Measurements from ENCODE around the gene STK16.

STK16 gene

DNA sequence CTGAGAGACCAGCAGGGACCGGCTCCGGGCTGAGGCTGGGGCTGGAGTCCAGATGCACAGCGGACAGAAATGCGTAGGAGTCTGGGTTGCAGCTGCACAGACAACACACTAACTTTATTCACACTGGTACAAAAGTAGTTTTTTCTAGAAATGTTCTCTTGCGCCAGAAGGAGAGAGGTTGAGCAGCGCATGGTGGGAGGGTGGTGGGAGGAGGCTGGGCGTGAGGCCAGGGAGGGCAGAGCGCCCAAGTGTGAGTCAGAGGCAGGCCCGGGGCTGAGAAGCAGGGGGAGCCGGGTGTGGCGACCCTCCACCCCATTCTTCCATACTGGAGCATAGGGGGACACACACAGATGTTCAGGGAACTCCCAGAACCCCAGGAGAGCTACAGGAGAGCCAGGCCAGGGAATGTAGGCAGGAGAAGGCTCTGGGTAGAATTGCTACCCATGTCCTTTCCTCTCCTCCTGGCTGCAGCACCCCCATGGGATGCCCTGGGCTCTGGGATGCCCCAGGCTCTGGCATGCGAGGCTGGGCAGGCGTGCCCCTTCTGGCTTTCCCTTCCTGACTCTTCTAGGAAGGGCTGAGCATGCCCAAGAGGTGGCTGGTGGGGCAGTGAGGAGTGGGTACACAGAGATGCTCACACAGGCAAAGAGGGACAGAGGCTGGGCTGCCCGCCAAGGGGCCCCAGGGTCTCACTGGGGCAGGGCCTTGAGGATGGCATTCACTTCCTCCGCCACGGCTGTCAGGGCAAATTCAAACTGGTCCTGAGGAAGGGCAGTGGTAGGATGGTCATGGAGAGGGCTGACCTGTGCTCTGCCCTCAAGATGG lies 44.5 kb downstream of the STK16 start:
- no peak for DNase-seq

DNA sequence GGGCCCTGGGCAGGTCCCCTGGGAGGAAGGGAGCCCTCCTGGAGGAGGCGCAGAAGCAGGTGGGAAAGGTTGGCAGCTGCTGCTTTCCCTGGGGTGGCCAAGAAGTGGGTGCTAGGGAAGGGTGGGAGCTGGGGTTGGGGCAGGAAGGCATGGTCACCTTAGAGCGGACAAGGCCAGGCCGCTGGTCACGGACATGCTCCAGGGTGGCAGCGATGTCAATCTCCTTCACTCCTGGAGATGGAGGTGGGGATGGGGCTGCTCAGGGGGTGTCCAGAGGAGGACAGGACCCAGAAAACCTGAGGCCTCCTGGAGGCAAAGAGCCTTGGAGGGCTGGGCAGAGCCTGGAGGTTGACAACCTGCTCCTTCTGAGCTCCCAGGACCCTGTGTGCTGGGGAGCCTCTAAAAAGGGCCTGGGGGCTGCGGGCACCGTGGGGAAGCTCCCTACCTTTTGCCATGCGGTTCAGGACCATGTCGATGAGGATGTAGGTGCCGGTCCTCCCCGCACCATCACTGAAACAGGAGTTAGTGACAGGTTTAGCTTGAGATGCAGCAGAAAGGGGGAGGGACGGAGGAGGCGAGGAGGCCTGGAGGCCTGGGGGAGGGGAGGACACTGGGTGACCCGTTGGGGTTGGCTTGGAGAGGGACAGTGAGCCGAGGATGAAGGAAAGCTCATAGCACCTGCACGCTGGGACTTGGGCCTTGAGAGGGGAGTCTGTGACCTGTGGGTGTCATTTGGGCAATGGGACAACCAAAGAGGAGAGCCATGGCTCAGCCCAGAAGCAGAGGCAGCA lies 45.3 kb downstream of the STK16 start:
- DNase-seq, result no peak

DNA sequence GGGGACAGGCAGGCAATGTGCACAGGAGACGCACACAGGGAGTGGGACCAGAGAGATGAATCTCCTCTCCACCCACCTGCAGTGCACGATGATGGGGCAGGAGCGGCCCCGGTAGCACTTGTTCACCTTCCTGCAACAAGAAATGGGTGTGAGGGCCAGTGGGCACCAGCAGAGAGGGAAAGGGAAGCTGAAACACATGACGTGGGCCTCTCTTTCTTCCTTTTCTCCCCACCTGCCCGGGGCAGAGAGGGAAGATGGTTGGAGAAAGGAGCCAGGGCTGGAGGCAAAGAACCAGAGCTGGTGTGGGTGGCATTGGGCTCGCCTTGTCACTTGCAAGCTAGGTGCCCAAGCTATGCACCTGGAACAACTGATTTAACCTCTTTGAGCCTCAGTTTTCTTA lies 46.1 kb downstream of the STK16 start:
- DNase-seq, result no peak

DNA sequence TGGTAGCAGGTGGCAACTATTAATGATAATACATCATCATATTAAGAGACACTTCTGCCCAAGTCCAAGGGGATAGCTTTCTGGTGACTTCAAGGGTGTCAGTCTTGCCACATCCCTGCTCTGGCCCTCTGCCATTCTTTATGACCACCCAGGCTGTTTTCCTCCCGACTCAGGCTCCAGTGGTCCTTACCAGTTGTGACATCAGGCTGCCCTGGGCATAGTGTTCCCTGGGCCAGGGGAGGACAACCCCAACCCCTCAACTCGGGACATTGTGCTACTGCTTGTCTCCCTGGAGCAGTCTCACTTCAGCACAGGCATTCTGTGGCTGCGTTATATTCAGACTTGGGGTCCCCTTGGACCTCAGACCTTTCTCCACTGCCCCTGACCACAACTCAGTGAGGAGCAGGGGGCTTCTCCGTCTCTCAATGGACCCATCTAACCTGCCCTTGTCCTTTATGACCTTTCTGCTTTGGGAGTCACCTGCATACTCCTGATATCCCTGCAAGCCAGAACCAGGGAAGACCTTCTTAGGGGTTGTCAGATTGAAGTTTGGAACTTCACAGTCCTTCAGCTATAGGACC lies 46.7 kb downstream of the STK16 start:
- no peak for DNase-seq

DNA sequence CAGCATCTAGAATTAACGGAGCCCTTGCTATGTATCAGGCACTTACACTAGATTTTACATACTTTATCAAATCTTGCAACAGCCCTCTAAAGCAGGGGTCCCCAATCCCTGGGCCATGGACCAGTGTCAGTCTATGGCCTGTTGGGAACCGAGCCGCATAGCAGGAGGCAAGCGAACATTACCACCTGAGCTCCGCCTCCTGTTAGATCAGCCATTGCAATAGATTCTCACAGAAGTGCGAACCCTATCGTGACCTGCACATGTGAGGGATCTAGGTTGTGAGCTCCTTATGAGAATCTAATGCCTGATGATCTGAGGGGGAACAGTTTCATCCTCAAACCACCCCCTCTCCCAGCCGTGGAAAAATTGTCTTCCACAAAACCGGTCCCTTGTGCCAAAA lies 47.3 kb downstream of the STK16 start:
- no peak for DNase-seq

DNA sequence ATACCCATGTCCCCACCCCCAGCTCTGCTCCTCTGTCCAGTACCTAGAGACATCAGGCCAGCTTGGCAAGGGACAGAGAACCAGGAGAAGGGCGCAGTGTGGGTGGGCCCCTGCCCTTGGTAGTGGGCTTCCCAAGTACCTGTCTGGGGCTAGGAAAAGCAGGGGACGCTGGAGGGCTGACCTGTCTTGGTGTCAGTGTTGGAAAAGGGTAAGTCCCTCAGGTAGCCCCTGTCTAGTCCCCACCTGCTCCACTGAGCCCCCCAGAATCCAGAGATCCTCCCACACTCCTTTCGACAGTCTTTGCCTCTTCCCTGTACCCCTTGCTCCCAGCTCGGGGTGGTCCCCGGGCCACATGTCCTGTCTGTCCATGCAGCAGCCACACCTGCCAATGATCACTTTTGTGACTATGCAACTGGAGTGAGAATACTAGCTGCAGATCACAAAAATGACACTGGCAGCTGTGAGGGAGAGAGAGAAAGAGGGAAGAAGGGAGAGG lies 48.5 kb downstream of the STK16 start:
- no peak for DNase-seq

DNA sequence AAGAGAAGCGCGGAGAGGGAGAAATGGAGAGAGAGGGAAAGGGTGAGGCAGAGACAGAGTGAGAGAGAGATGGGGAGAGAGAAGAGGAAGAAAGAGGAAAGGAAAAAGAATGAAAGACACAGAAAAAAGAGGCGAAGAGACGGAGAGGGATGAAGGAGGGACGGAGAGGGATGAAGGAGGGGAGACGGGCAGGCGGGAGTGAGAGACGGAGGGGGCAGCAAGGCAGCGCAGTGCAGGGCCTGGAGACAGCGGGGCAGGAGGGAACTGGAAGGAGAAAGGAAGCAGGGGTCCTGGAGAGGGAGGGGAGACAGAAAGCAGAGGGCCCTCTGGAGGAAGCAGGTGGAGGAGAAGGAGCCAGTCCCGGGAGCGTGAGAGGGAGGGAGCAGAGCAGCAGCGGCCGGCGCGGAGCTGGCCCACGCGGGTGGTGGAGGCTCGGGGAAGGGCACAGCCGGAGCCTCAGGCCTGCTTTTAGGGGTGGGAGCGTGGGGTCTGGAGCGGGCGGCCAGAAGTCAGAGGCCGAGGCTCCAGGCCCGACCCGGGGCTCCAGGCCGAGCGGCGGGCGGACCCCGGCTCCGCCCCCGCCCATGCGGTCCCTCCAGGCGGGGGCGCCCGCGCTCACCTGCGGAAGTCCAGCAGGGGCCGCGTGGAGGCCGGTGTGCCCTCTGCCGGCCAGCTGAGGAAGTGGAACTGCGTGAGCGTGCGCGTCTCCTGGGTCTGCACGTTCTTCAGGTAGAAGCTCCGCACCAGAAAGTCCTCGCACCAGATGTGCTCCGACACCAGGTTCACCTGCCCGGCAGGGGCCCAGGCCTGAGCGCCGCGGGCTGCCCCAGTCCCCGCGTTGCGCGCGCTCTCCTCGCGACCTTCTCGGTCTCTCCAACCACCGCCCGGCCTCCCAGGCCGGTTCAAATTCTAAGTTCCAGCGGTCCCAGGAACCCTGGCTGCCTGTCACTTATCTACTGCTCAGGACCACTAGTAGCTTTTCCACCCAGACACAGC lies 49.4 kb downstream of the STK16 start:
- DNase-seq, result peak; percentile 90

DNA sequence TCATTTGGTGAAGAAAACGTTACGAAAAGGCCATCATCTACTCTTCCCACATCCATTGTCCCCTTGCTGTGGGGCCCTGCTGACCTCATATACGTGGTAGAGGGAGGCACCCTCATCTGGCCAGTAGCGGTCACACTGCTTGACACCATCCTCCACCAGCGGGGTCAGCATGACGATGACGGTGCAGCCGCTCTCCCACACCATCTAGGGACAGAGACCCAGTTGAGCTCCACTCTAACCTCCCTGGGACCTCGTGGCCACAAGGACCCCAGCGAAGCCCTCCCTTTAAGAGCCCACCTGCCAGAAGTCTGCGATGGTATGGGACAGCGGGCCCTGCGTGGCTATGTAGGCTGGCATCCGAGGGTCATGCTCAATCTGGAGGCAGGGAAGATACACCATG lies 50.9 kb downstream of the STK16 start:
- DNase-seq, result no peak

DNA sequence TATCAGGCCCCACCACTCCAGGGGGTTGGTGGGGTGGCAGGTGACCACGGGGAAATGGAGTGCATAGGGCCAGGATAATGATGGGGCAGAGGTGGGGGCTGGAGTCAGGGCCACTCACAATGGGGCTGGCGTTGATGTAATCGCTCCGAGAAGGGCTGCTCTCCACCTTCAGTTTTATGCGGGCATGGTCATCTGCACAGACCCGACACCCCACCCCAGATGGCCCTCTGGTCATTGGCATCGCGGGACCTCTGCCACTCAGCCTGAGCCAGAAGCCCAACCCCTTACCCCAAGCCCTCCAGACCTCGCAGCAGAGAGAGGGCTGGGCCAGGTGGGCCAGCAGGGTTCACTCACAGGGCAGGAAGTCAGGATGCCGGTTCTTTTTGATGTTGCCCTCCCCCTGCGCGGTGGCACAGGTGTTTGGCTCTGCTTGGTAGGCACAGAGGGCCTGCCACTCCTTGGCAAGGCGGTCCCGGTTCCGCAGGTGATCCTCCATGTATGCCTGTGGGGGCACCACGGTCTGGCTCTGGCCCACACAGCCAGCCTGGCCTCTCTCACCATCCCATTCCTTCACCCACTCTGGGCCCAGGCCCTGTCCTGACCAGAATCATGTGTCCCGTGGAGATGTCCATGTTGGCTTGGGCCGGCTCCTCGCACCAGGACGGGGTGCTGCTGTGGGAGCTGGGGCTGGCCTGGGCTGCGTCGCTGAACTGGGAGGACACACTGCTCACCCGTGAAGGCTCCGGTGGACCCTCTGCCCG lies 51.5 kb downstream of the STK16 start:
- no peak for DNase-seq

DNA sequence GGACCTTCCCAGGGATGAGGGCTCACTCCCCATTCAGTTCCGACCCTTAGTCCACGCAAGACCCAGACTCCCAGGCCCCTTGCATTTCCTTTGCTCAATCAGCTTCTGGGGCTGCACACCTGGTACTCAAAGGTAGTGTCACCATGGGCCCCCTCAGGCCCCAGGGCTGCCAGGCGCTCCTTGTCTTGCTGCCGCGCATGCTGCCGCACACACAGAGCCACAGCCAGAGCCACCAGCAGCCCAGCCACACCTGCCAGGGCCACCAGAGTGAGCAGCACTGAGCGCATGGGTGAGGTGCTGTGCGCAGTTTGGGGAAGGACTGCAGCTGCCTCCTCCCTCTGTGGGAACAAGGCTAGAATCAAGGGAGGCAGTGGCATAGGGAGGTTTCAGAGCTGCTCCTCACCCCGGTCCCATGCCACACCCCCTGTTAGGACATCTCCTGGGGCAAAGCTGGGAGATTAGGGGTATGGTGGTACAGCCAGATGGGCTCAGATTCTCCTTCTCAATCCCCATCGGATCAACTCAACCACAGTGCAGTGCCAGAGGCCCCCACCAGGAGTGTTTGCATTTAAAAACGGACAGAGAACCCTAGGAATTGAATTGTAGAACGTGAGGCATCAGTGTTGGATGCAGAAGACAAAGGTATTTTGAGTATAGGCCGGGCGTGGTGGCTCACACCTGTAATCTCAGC lies 52.6 kb downstream of the STK16 start:
- DNase-seq, result no peak

DNA sequence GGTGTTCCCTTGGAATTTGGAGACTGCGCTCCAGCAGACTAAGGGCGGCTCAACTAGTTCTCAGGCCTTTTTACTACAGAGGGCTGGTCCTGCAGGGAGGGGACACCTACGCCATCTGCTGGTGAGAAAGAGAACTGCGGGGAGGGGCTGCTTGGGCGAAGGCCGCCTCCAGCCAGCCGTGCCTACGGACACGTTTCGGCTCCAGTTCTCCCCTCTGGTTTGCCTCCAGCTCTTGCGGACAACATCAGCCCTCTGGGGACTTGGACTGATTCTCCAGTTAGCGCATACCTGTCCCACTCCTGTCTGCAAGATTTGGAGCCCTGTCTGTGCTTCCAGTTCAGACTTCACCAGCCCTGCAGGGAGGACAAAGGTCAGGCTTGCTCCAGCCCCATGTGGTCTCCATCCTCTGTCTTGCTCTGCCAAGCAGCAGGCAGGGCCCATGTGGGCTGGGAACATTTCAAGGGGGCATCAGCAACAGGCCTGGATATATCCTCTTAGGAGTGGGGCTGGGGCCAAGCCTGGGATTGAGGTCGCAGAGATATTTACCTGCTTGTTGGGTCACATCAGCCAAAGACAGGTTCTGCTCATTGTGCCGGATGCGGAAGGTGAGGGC lies 53.6 kb downstream of the STK16 start:
- peak; percentile 90 for DNase-seq

DNA sequence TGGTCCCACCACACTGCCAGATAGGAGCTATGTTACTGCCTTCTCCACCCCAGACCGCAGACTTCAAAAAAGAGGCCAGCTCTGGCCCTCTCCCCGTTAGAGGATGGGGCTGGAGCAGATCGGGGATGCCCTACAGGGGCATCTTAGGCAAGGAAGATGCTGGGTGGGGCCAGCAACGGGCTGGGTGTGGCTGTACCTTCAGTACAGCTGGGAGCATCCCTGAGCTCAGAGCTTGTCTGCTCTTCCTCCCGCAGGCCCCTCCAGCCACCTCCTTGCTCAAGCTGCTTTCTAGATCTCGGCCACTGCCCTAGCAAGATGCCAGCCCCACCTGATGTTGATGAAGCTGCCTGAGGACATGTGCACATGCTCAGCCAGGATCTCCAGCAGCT lies 54.1 kb downstream of the STK16 start:
- DNase-seq, result no peak

All from activated CD4-positive, alpha-beta T cell treated with anti-CD3 and anti-CD28 coated beads, Interleukin-2, amount 50 U/mL, for 16 hours (primary cell).